ENCODE measurements around the gene KRTAP5-5.
"Not testable (repeated sequence)": the region's sequence is repeated elsewhere in the genome, so short reads cannot be mapped to it uniquely, and the experiment has no call there.

KRTAP5-5 gene

GRCh38 chr11:1607156-1607845 is 22.3 kb upstream of the KRTAP5-5 start:
- DNase-seq (ENCODE audit: low spot score), result not testable (repeated sequence)

GRCh38 chr11:1607901-1608300 is 21.7 kb upstream of the KRTAP5-5 start:
- DNase-seq (ENCODE audit: low spot score), result not testable (repeated sequence)

- DNase-seq (ENCODE audit: low spot score), result no peak
Observed at GRCh38 chr11:1608363-1608762, 21.2 kb upstream of the KRTAP5-5 start, which contains the start of gene KRTAP5-3. TSS of gene KRTAP5-3 (minus strand) at chr11:1608463. CDS start at chr11:1608385, 78 bp downstream.

GRCh38 chr11:1618231-1618630 is 11.3 kb upstream of the KRTAP5-5 start:
- no peak for DNase-seq (ENCODE audit: low spot score)

- no peak for DNase-seq (ENCODE audit: low spot score)
Observed at GRCh38 chr11:1619449-1619848, 10.1 kb upstream of the KRTAP5-5 start.

- no peak for DNase-seq (ENCODE audit: low spot score)
Observed at GRCh38 chr11:1622086-1622485, 7.5 kb upstream of the KRTAP5-5 start, which contains the start of gene KRTAP5-4. TSS of gene KRTAP5-4 (minus strand) at chr11:1622138. CDS start at chr11:1622093, 45 bp downstream.

GRCh38 chr11:1623716-1624115 is 5.9 kb upstream of the KRTAP5-5 start:
- DNase-seq (ENCODE audit: low spot score), result no peak

GRCh38 chr11:1624621-1625020 is 5.0 kb upstream of the KRTAP5-5 start:
- DNase-seq (ENCODE audit: low spot score), result no peak

- no peak for DNase-seq (ENCODE audit: low spot score)
Observed at GRCh38 chr11:1625541-1625940, 4.0 kb upstream of the KRTAP5-5 start.

GRCh38 chr11:1628506-1629325 is 859 bp upstream of the KRTAP5-5 start:
- peak; percentile 89 for DNase-seq (ENCODE audit: low spot score)

GRCh38 chr11:1630271-1630670 is 696 bp downstream of the KRTAP5-5 start:
- no peak for DNase-seq (ENCODE audit: low spot score)

GRCh38 chr11:1631066-1631568 is 1.5 kb downstream of the KRTAP5-5 start:
- no peak for DNase-seq (ENCODE audit: low spot score)

- no peak for DNase-seq (ENCODE audit: low spot score)
Observed at GRCh38 chr11:1632053-1632714, 2.6 kb downstream of the KRTAP5-5 start.

GRCh38 chr11:1633864-1634263 is 4.3 kb downstream of the KRTAP5-5 start:
- no peak for DNase-seq (ENCODE audit: low spot score)

GRCh38 chr11:1636291-1636950 is 6.8 kb downstream of the KRTAP5-5 start:
- DNase-seq (ENCODE audit: low spot score), result no peak

GRCh38 chr11:1637628-1638027 is 8.1 kb downstream of the KRTAP5-5 start:
- DNase-seq (ENCODE audit: low spot score), result no peak

GRCh38 chr11:1638344-1638743 is 8.8 kb downstream of the KRTAP5-5 start:
- no peak for DNase-seq (ENCODE audit: low spot score)

- no peak for DNase-seq (ENCODE audit: low spot score)
Observed at GRCh38 chr11:1639102-1639620, 9.6 kb downstream of the KRTAP5-5 start.

GRCh38 chr11:1639666-1640065 is 10.1 kb downstream of the KRTAP5-5 start:
- no peak for DNase-seq (ENCODE audit: low spot score)

GRCh38 chr11:1640076-1640946 is 10.7 kb downstream of the KRTAP5-5 start:
- DNase-seq (ENCODE audit: low spot score), result peak; percentile 83

GRCh38 chr11:1641096-1641495 is 11.5 kb downstream of the KRTAP5-5 start:
- DNase-seq (ENCODE audit: low spot score), result no peak

Measured in D341Med (cell line).